Transverse colon (tissue), 4 donors: Measurements from ENCODE around the gene ZDHHC18. TPM values are rescaled to one million over a fixed set of nuclear protein-coding genes. Genes with fewer than 3 reads are reported as not detected.

Experiments used
- DNase-seq: peaks from one replicate; pipeline ENCODE4 v3.0.0-alpha.2; 2019
- H3K27ac ChIP-seq, 4 donors: fragments of 200-600 bp; sonication (generic); 2 replicates each; pipeline ENCODE4 v1.5.1; 2016 to 2018; ENCODE audit warnings: inconsistent platforms in 4 of 4
- H3K27me3 ChIP-seq: fragments of 200-600 bp; sonication (generic); 2 replicates; pipeline ENCODE4 v1.5.1; 2017; ENCODE audit warnings: inconsistent platforms
- H3K36me3 ChIP-seq, 4 donors: fragments of 200-600 bp; sonication (generic); 2 replicates each; pipeline ENCODE4 v1.5.1; 2017 to 2019; ENCODE audit warnings: inconsistent platforms in 4 of 4
- H3K4me1 ChIP-seq, 4 donors: fragments of 200-600 bp; sonication (generic); 2 replicates each; pipeline ENCODE4 v1.5.1; 2017 to 2020; ENCODE audit warnings: inconsistent platforms in 4 of 4
- H3K4me3 ChIP-seq, 4 donors: fragments of 200-600 bp; sonication (generic); 1 replicate in 1 of 4; 2 replicates in 3 of 4; pipeline versions ENCODE4 v1.5.1 to v1.6.1; 2017 to 2019; ENCODE audit warnings: inconsistent platforms in 4 of 4
- H3K9me3 ChIP-seq, 2 donors: fragments of 200-600 bp; sonication (generic); 2 replicates each; pipeline ENCODE4 v1.5.1; 2017 to 2019; ENCODE audit warnings: inconsistent platforms in 2 of 2
- EP300 ChIP-seq: sonication (generic); formaldehyde crosslinking; IDR thresholded peaks from one replicate; pipeline ENCODE4 v1.6.1; 2017; ENCODE audit warnings: antibody characterized with exemption, low read depth
- POLR2A ChIP-seq: fragments of 450-650 bp; IDR thresholded peaks from one replicate; pipeline ENCODE4 v1.6.1; 2016; ENCODE audit warnings: antibody characterized with exemption, mild to moderate bottlenecking, moderate library complexity
- POLR2AphosphoS5 ChIP-seq, 3 donors: sonication (generic); formaldehyde crosslinking; IDR thresholded peaks; one replicate each; pipeline ENCODE4 v1.6.1; 2016; ENCODE audit warnings: antibody characterized with exemption in 3 of 3
- WGBS, 2 donors: methylation state at CpG; one replicate each; pipeline ENCODE4 v1.1.5; 2018; ENCODE audit warnings: low coverage in 1 of 2; 5-methylcytosine and 5-hydroxymethylcytosine counted together
- in situ Hi-C, 4 donors: fragments of 200-750 bp; cut with MboI; loops; one replicate each; pipeline versions ENCODE4 v1.15.0 to v1.15.1; 2017; ENCODE audit warnings: low sequenced_read_pairs in 3 of 4, low pct_ligation_motif_present in 1 of 4, low pct_unique_long_range_greater_than_20kb in 1 of 4
- intact Hi-C: fragments of 100-400 bp; cut with DNase I; formaldehyde crosslinking; loops from one replicate; pipeline ENCODE4 v1.15.1; 2023; ENCODE audit warnings: low total_unique reads
- total RNA-seq, 4 donors: library from RNA; depleted of rRNA; stranded (reverse); fragments of >200 nt; gene quantifications; one replicate each; pipeline ENCODE4 v1.1.0, GENCODE V29; 2016
- TF ChIP-seq, protein P1 (sequence below), 5 experiments: fragments of 200-600 bp in 3 of 5; fragments of 450-650 bp in 2 of 5; sonication (generic) in 3 of 5; IDR thresholded peaks; 1 replicate in 2 of 5; 2 replicates in 3 of 5; pipeline ENCODE4 v1.5.1; 2016 to 2017; ENCODE audit warnings: antibody characterized with exemption in 5 of 5, inconsistent platforms in 3 of 5, mild to moderate bottlenecking in 2 of 5, moderate library complexity in 1 of 5

The ZDHHC18 gene
- total RNA-seq, 4 donors from 2014 or later = 4.4 to 37.3 (median 28.0) TPM

DNA sequence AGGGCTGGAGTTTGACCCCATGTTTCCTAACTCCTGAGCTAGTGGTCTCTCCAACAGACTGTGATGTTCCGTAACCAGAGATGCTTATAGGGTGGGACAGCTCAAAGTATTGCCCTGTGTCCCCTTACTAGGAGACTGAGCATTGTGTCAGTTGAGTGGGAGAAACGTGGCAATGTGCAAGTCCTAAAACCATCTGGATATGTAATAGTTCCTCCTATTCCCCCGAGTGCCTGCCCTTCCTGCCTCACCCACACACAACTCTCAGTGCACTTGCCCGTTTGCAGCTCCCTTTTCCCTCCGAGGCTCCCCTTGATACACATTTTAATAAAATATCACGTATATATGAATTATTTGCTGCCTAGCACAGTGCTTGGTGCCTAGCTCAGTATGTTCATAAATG lies 35.3 kb upstream of the ZDHHC18 start:
- H3K27ac ChIP-seq = no peak overlapping the region
- intact Hi-C loops = no loop called here
- no peak for DNase-seq
- no peaks in the 10 kb centered on the region for H3K9me3 ChIP-seq
- H3K4me1 ChIP-seq = peaks cover 11 to 26% (median 22%) of the 10 kb centered on the region in 4 donors
- H3K36me3 ChIP-seq = peaks cover 0 to 8% (median 0%) of the 10 kb centered on the region in 4 donors
- H3K27me3 ChIP-seq = no peaks in the 10 kb centered on the region
- in situ Hi-C loops = loop anchor here in 2 of 4 donors (10.0 to 25.0 kb wide), 2 partner anchors 104 to 186 kb away; partner anchors contain the start of gene ARID1A (in 2 of the 2)
- H3K4me3 ChIP-seq = no peak overlapping the region
- TF ChIP-seq EP300 (no peak), POLR2AphosphoS5 (IDR thresholded peaks at IDR 0.05) (no peak), POLR2A (no peak)
- TF ChIP-seq, protein P1, sequence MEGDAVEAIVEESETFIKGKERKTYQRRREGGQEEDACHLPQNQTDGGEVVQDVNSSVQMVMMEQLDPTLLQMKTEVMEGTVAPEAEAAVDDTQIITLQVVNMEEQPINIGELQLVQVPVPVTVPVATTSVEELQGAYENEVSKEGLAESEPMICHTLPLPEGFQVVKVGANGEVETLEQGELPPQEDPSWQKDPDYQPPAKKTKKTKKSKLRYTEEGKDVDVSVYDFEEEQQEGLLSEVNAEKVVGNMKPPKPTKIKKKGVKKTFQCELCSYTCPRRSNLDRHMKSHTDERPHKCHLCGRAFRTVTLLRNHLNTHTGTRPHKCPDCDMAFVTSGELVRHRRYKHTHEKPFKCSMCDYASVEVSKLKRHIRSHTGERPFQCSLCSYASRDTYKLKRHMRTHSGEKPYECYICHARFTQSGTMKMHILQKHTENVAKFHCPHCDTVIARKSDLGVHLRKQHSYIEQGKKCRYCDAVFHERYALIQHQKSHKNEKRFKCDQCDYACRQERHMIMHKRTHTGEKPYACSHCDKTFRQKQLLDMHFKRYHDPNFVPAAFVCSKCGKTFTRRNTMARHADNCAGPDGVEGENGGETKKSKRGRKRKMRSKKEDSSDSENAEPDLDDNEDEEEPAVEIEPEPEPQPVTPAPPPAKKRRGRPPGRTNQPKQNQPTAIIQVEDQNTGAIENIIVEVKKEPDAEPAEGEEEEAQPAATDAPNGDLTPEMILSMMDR (IDR thresholded peaks at IDR 0.05) = no peak
- WGBS, 2 donors = 68 to 100% methylated on average over 1 to 6 of the region's 6 CpGs

DNA sequence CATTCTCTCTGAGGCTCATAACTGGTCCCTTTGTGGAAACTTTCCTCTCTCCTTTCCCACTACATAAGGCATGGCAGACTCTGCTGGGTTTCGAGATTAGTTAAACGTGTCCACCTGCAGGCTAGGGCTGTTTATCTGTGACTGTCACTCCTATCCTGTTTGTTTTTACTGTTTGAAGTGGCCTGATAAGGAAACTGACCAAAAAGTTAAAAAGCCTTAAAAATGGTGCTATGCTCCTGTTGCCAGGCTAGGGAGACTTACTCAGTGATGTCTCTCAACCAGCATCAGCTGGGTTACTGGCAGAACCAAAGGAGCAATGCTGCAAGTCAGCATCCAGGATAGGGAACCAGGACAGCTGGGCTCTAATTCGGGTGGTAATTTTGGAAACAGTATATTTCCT lies 34.9 kb upstream of the ZDHHC18 start:
- Histone ChIP-seq H3K9me3 (no peaks in the 10 kb centered on the region), H3K4me3 (no peak overlapping the region), H3K36me3 (peaks cover 0 to 8% (median 0%) of the 10 kb centered on the region in 4 donors), H3K4me1 (peaks cover 7 to 21% (median 17%) of the 10 kb centered on the region in 4 donors), H3K27ac (no peak overlapping the region), H3K27me3 (no peaks in the 10 kb centered on the region)
- 68 to 88% methylated on average over 2 to 3 of the region's 3 CpGs for WGBS, 2 donors
- intact Hi-C loops (no loop called here), in situ Hi-C loops (loop anchor here in 2 of 4 donors (10.0 to 25.0 kb wide), 2 partner anchors 104 to 187 kb away; partner anchors contain the start of gene ARID1A (in 2 of the 2))
- DNase-seq = no peak
- no peak for TF ChIP-seq POLR2AphosphoS5 (IDR thresholded peaks at IDR 0.05)
- no peak for TF ChIP-seq EP300
- TF ChIP-seq, protein P1 (IDR thresholded peaks at IDR 0.05) = no peak
- TF ChIP-seq POLR2A = no peak

DNA sequence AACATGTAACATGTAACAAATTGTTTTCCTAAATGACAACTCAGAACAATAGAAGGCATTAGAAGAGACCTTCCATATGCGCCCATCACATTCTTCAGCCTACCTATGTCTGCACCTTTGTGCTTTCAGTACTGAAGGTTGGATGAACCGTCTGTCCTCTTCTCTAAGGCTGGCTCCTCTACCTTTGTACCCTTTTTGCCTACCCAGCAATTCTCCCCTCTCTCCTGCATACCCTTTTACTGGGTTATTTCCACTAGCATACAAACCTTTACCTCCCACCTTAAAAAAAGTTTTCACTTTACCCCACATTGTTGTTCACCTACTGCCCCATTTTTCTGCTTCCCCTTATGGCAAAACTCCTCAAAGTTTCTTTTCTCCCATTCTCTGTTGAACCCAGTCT lies 33.6 kb upstream of the ZDHHC18 start:
- H3K36me3 ChIP-seq = peaks cover 0 to 8% (median 0%) of the 10 kb centered on the region in 4 donors
- in situ Hi-C loops (loop anchor here in 2 of 4 donors (10.0 to 25.0 kb wide), 2 partner anchors 106 to 188 kb away; partner anchors contain the start of gene ARID1A (in 2 of the 2)), intact Hi-C loops (no loop called here)
- WGBS, 2 donors = 96 to 100% methylated on average over 1 to 2 of the region's 2 CpGs
- no peaks in the 10 kb centered on the region for H3K9me3 ChIP-seq
- no peak for DNase-seq
- no peaks in the 10 kb centered on the region for H3K27me3 ChIP-seq
- H3K27ac ChIP-seq = no peak overlapping the region
- H3K4me3 ChIP-seq = no peak overlapping the region
- peaks cover 3 to 13% (median 9%) of the 10 kb centered on the region in 4 donors for H3K4me1 ChIP-seq
- TF ChIP-seq, protein P1 (IDR thresholded peaks at IDR 0.05) = no peak
- TF ChIP-seq EP300 (no peak), POLR2AphosphoS5 (IDR thresholded peaks at IDR 0.05) (no peak), POLR2A (no peak)

- Histone ChIP-seq H3K36me3 (peaks cover 0 to 8% (median 0%) of the 10 kb centered on the region in 4 donors), H3K27me3 (no peaks in the 10 kb centered on the region), H3K4me1 (peaks cover 2 to 13% (median 8%) of the 10 kb centered on the region in 4 donors), H3K4me3 (no peak overlapping the region), H3K27ac (no peak overlapping the region), H3K9me3 (no peaks in the 10 kb centered on the region)
- DNase-seq = no peak
- WGBS, 2 donors = 89% methylated on average over 5 of the region's 5 CpGs; no CpG with 5 or more reads in 1 of the 2 donors
- in situ Hi-C loops (loop anchor here in 2 of 4 donors (10.0 to 25.0 kb wide), 2 partner anchors 107 to 190 kb away; partner anchors contain the start of gene ARID1A (in 2 of the 2)), intact Hi-C loops (no loop called here)
- TF ChIP-seq EP300 (no peak), POLR2A (no peak), POLR2AphosphoS5 (IDR thresholded peaks at IDR 0.05) (no peak)
- TF ChIP-seq, protein P1 (IDR thresholded peaks at IDR 0.05) = no peak
Observed at GRCh38 chr1:26794391-26794790, 32.1 kb upstream of the ZDHHC18 start.
